Mesothelial cell of epicardium (in vitro differentiated cells): Measurements from ENCODE around the gene ZNF516. TPM values are rescaled to one million over a fixed set of nuclear protein-coding genes. Genes with fewer than 3 reads are reported as not detected.

Source experiments
- DNase-seq, 2 experiments: peaks; one replicate each; pipeline ENCODE4 v3.0.0; 2021; ENCODE audit warnings: low spot score in 2 of 2; ENCODE audit not compliant: unreplicated experiment in 2 of 2
- H3K27ac Mint-ChIP-seq: 2 replicates; pipeline ENCODE4 v1.8.0; 2021; ENCODE audit warnings: mixed read lengths
- H3K27me3 Mint-ChIP-seq: 2 replicates; pipeline ENCODE4 v1.8.0; 2021; ENCODE audit warnings: low read depth, mixed read lengths
- H3K36me3 Mint-ChIP-seq: 2 replicates; pipeline ENCODE4 v1.8.0; 2021; ENCODE audit warnings: mixed read lengths
- H3K4me1 Mint-ChIP-seq: 2 replicates; pipeline ENCODE4 v1.8.0; 2021; ENCODE audit warnings: mixed read lengths
- H3K4me3 Mint-ChIP-seq: 2 replicates; pipeline ENCODE4 v1.8.0; 2021; ENCODE audit warnings: mild to moderate bottlenecking, moderate library complexity, mixed read lengths
- H3K9me3 Mint-ChIP-seq: 2 replicates; pipeline ENCODE4 v1.8.0; 2021; ENCODE audit warnings: mixed read lengths
- total RNA-seq: library from RNA; stranded (reverse); gene quantifications from 3 replicates; pipeline ENCODE4 v1.2.1, GENCODE V29; 2021
- TF ChIP-seq, protein P1 (sequence below): fragments of 200-600 bp; sonication (generic); IDR thresholded peaks from one replicate; pipeline ENCODE4 v1.5.0; 2021; ENCODE audit warnings: antibody characterized with exemption; ENCODE audit not compliant: unreplicated experiment

Gene ZNF516
- total RNA-seq, 1 donor from 2014 or later = 92.1 TPM

DNA sequence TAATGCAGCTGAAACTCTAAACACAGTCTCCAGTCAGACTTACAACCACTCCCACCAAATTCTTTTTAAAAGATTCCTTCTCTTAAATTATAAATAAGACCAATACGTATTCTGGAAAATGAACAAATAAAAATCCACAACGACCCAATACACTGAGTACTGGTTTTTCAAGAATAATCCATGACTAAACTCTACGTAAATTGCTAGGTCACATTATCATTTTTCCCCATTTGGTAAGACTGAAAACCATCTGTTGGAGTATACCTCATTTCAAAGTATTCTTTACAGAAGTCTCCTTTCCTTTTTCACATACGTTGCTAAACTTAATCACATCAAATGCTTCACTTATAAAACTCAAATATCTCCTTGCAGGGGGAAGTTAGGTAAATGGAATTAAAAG lies 6.0 kb downstream of the ZNF516 start:
- Mint-ChIP-seq H3K27ac (peak overlapping the region; percentile 64), H3K4me1 (peaks cover 68% of the 10 kb centered on the region), H3K4me3 (peak overlapping the region; percentile 94), H3K36me3 (no peaks in the 10 kb centered on the region), H3K27me3 (no peaks in the 10 kb centered on the region), H3K9me3 (no peaks in the 10 kb centered on the region)
- DNase-seq = no peak
- TF ChIP-seq, protein P1, sequence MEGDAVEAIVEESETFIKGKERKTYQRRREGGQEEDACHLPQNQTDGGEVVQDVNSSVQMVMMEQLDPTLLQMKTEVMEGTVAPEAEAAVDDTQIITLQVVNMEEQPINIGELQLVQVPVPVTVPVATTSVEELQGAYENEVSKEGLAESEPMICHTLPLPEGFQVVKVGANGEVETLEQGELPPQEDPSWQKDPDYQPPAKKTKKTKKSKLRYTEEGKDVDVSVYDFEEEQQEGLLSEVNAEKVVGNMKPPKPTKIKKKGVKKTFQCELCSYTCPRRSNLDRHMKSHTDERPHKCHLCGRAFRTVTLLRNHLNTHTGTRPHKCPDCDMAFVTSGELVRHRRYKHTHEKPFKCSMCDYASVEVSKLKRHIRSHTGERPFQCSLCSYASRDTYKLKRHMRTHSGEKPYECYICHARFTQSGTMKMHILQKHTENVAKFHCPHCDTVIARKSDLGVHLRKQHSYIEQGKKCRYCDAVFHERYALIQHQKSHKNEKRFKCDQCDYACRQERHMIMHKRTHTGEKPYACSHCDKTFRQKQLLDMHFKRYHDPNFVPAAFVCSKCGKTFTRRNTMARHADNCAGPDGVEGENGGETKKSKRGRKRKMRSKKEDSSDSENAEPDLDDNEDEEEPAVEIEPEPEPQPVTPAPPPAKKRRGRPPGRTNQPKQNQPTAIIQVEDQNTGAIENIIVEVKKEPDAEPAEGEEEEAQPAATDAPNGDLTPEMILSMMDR = no peak

DNA sequence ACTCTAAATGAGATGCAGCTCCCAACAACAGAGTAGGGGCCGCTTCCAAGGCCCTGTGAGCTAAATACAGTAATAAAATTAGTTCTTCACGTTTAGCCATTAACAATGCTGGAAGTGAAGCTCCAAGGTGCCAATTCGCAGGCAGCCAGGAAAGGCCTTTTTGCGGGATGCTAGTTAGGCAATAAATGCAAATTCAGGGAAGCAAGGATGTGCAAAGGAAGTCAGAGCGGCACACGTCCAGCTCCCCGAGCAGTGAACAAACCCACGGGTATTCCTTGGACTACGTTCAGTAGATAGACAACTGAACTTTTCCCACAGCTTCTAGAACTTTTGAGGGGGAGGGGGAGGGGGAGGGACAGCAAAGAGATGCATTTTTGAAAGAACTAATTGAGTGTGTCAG lies 6.9 kb downstream of the ZNF516 start:
- Mint-ChIP-seq H3K36me3 (no peaks in the 10 kb centered on the region), H3K27ac (no peak overlapping the region), H3K4me1 (peaks cover 64% of the 10 kb centered on the region), H3K4me3 (peak overlapping the region; percentile 30), H3K27me3 (no peaks in the 10 kb centered on the region), H3K9me3 (no peaks in the 10 kb centered on the region)
- DNase-seq = no peak
- TF ChIP-seq, protein P1 = no peak

DNA sequence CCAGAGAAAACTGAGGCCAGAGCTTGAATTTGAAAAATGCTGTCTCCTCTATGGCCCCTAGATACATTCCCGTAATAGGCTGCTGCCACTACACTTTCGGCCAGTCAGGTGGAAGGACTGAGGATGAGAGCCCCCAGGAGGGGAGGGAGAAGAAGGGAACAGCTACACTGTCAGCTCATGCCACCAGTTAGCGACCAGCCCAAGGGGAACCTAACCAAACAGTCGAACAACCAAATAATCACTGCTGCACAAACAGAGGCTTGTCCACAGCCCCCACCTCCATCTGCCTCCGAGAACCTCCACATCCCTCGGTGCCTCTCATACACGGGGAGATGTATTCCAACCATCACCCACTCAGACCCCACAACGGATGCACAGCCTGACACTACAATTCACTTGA lies 7.3 kb downstream of the ZNF516 start:
- Mint-ChIP-seq H3K27me3 (no peaks in the 10 kb centered on the region), H3K27ac (peak overlapping the region; percentile 63), H3K9me3 (no peaks in the 10 kb centered on the region), H3K4me3 (no peak overlapping the region), H3K4me1 (peaks cover 64% of the 10 kb centered on the region), H3K36me3 (no peaks in the 10 kb centered on the region)
- DNase-seq = no peak
- TF ChIP-seq, protein P1 = no peak

DNA sequence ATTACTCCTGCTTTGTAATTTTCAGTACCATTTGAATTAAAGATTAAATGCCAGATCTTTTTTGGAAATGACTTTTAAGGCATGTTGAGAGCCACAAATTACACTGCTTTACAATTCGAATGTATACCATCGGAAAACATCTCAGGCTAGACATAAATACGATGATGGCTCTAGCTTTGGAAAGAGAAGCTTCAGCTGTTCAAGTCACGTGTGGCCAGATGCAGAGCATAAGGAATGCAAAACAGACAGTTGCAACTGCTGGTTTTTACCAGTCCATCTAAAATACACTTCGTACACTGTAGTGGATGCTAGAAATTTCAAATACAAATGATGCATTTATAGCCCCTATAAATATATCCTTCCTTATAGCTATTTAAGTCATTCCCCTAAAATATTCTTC lies 8.0 kb downstream of the ZNF516 start:
- H3K4me1 Mint-ChIP-seq = peaks cover 59% of the 10 kb centered on the region
- H3K4me3 Mint-ChIP-seq = no peak overlapping the region

DNA sequence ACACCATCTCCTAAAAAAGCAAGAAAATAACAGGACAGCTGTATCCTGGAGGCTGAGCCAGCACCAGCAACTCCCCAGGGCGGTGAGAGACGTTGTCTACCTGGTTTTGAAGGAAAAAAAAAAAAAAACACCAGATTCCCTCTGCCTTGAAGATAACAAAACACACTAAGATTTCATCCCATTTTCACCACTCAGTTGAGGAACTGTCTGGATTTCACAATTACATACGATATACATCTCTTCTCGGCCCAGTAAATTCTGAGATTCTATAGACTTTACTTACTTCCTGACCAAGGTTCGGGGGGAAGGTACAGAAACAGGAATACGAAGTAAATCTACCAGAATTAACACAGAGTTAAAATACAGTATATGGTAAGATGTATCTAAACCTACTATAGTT lies 8.5 kb downstream of the ZNF516 start:
- no peaks in the 10 kb centered on the region for H3K9me3 Mint-ChIP-seq
- no peaks in the 10 kb centered on the region for H3K27me3 Mint-ChIP-seq
- H3K36me3 Mint-ChIP-seq = peaks cover 1% of the 10 kb centered on the region
- peaks cover 58% of the 10 kb centered on the region for H3K4me1 Mint-ChIP-seq
- H3K27ac Mint-ChIP-seq = peak overlapping the region; percentile 21
- DNase-seq = no peak
- TF ChIP-seq, protein P1 = no peak
- H3K4me3 Mint-ChIP-seq = no peak overlapping the region

More for the DNA sequence above, 8.0 kb downstream of the ZNF516 start:
- DNase-seq = no peak
- Mint-ChIP-seq H3K27me3 (no peaks in the 10 kb centered on the region), H3K27ac (no peak overlapping the region), H3K9me3 (no peaks in the 10 kb centered on the region), H3K36me3 (peaks cover 1% of the 10 kb centered on the region)
- TF ChIP-seq, protein P1 = no peak

DNA sequence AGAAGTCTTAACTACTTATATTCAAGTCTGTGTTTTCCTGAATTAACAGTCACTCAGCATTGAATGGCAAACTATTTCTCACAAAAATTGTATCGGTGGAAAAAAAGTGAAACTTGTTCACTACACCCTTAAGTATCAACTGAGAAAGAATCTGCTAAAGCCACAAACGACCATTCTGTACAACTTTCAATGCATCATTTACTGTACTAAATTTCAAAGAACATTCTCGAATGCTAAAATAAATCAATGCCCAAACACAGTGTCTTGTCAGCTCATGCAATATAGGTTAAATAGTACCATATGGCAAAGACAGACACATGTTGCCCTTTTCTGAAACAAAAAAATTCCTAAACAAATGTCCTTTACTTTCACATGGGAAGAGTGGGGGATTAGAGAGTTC lies 9.0 kb downstream of the ZNF516 start:
- Mint-ChIP-seq H3K4me3 (no peak overlapping the region), H3K27me3 (no peaks in the 10 kb centered on the region), H3K4me1 (peaks cover 58% of the 10 kb centered on the region), H3K27ac (peak overlapping the region; percentile 81), H3K36me3 (peaks cover 7% of the 10 kb centered on the region), H3K9me3 (no peaks in the 10 kb centered on the region)
- TF ChIP-seq, protein P1 = no peak
- no peak for DNase-seq
